Measurements from ENCODE around the gene HS3ST3B1. TPM values are rescaled to one million over a fixed set of nuclear protein-coding genes. Genes with fewer than 3 reads are reported as not detected.

Gene HS3ST3B1
- 0.33 and 0.52 TPM in 2 replicates for total RNA-seq (2014; rRNA removed)
- percentile 13 among the genes with signal in this experiment for Bru-seq, nascent RNA
- percentile 12 among the genes with signal in this experiment for BruChase-seq, experiment 1, labeled RNA remaining after a 6-hour chase
- percentile 15 among the genes with signal in this experiment for BruChase-seq, experiment 2, labeled RNA remaining after a 2-hour chase
- long read RNA-seq, result 0 reads

DNA sequence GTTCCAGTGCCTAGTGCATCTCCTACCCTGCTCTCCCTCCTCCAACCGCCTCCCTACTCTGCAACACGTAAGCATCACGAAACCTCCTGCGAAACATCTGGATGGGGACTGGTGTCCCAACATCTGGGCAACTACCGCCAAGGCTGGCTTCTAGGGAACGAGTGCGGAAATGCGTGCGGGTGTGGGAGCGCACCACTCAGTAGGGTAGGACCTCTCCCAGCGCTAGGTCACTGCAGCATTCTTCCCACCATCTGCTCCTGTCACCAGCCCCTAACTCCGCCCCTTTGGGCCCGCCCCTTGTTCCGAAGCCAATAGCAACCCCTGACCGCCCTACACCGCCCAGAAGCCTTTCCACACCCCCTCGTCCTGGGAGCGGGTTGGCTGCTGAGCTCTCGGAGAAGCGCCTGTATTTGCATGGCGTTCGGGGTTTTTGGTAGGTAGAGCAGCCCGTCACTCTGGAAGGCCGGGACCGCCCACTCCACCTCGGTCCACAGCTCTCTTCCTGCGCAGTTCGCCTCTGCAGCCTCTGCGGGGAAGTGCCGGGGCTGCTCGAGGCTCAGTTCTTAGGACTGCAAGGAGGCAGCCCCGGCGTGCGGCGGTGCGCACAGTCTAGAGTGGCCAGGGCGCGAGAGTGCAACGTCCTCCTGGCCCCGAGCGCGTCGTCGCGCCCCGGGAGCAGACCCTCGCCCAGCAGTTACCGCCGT, at the start of gene HS3ST3B1:
Gene HS3ST3B1 (plus strand): TSS at position 507 of the 704 bp plus-strand sequence. CDS start 438 bp downstream, outside the sequence.
- BruUV-seq (replicated peaks), result no TSS peak
- peak; percentile 99 for DNase-seq
- peak; percentile 80 for ATAC-seq
- Histone ChIP-seq H3K9ac (ENCODE audit: low read length) (no peak within 1 kb of the TSS), H2AFZ (ENCODE audit: low read length) (peak within 1 kb of the TSS; percentile 77), H3K4me3 (ENCODE audit: low read length) (peak within 1 kb of the TSS; percentile 65), H3F3A (ENCODE audit: low read length, unreplicated experiment) (no peaks in the 10 kb centered on the region), H3K79me2 (ENCODE audit: low read length) (no peaks in the 10 kb centered on the region), H3K27me3 (ENCODE audit: low read length) (peaks cover 93% of the 10 kb centered on the region), H4K20me1 (ENCODE audit: low read length) (no peaks in the 10 kb centered on the region), H3K36me3 (ENCODE audit: low read depth, low read length) (no peaks in the 10 kb centered on the region), H3K4me2 (ENCODE audit: low read length) (peak within 1 kb of the TSS; percentile 88), H3K9me3 (ENCODE audit: low read length) (no peaks in the 10 kb centered on the region), H3K27ac (ENCODE audit: low read length) (no peak within 1 kb of the TSS), H3K9me2 (replicated peaks; ENCODE audit: low read length) (no peaks in the 10 kb centered on the region), H3K4me1 (ENCODE audit: insufficient read depth, low read length) (peaks cover 43% of the 10 kb centered on the region)
- ChIA-PET POLR2A (ENCODE audit: unreplicated experiment) (interaction anchor here (0.6 kb wide), 2 partner anchors 49 to 257 kb away, joined by 4 to 22 read pairs; no protein-coding TSS in a partner anchor), CTCF (interaction anchor here (0.5 kb wide), 1 partner anchor 253 kb away, joined by 8 read pairs; no protein-coding TSS in a partner anchor)
- intact Hi-C loops (cut with micrococcal nuclease), result loop anchor here (10.0 kb wide), 1 partner anchor 236 kb away; the partner anchor contains the start of gene COX10
- TF ChIP-seq, protein P1, sequence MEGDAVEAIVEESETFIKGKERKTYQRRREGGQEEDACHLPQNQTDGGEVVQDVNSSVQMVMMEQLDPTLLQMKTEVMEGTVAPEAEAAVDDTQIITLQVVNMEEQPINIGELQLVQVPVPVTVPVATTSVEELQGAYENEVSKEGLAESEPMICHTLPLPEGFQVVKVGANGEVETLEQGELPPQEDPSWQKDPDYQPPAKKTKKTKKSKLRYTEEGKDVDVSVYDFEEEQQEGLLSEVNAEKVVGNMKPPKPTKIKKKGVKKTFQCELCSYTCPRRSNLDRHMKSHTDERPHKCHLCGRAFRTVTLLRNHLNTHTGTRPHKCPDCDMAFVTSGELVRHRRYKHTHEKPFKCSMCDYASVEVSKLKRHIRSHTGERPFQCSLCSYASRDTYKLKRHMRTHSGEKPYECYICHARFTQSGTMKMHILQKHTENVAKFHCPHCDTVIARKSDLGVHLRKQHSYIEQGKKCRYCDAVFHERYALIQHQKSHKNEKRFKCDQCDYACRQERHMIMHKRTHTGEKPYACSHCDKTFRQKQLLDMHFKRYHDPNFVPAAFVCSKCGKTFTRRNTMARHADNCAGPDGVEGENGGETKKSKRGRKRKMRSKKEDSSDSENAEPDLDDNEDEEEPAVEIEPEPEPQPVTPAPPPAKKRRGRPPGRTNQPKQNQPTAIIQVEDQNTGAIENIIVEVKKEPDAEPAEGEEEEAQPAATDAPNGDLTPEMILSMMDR (conservative IDR thresholded peaks at IDR 0.05; ENCODE audit: low read depth, low read length), result no peak
- no peak for TF ChIP-seq EZH2 (IDR thresholded peaks at IDR 0.05; ENCODE audit: low read length, unreplicated experiment)
- TF ChIP-seq EZH2phosphoT487 (IDR thresholded peaks at IDR 0.05; ENCODE audit: borderline replicate concordance, low read length), result no peak

DNA sequence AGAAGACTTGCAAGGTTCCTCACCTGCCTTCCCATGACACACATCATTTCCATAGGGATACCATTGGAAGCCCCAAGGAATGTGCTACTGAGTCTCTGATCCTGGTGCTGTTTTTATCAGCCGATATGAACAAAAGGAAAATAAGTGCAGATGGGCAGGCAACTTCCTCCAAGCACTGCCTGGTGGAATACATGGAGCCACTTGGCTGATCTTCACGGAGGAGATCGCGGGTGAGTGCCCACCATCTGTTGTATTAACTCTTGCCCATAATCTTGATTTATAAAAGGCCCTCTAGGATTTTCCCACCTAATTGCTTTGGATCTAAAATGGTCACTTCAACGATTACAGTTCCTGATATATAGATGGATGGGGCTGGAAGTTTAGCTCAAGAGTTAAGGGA, 39.5 kb upstream of the HS3ST3B1 start:
- H3K4me2 ChIP-seq (ENCODE audit: low read length), result no peak overlapping the region
- POLR2A ChIA-PET (ENCODE audit: unreplicated experiment), result no interaction called here

More for the DNA sequence above, 39.5 kb upstream of the HS3ST3B1 start:
- H3F3A ChIP-seq (ENCODE audit: low read length, unreplicated experiment), result no peaks in the 10 kb centered on the region
- CTCF ChIA-PET, result no interaction called here
- H3K9ac ChIP-seq (ENCODE audit: low read length), result no peak overlapping the region
- H3K27me3 ChIP-seq (ENCODE audit: low read length), result peaks cover 83% of the 10 kb centered on the region
- no peak for TF ChIP-seq EZH2phosphoT487 (IDR thresholded peaks at IDR 0.05; ENCODE audit: borderline replicate concordance, low read length)
- TF ChIP-seq, protein P1 (conservative IDR thresholded peaks at IDR 0.05; ENCODE audit: low read depth, low read length), result no peak
- TF ChIP-seq EZH2 (IDR thresholded peaks at IDR 0.05; ENCODE audit: low read length, unreplicated experiment), result no peak
- intact Hi-C loops (cut with micrococcal nuclease), result no loop called here
- no peaks in the 10 kb centered on the region for H3K9me3 ChIP-seq (ENCODE audit: low read length)
- no peak for DNase-seq
- H3K9me2 ChIP-seq (replicated peaks; ENCODE audit: low read length), result no peaks in the 10 kb centered on the region
- H3K36me3 ChIP-seq (ENCODE audit: low read depth, low read length), result no peaks in the 10 kb centered on the region
- H4K20me1 ChIP-seq (ENCODE audit: low read length), result no peaks in the 10 kb centered on the region
- H3K27ac ChIP-seq (ENCODE audit: low read length), result no peak overlapping the region
- no peaks in the 10 kb centered on the region for H3K4me1 ChIP-seq (ENCODE audit: insufficient read depth, low read length)
- no TSS peak for BruUV-seq (replicated peaks)
- H3K4me3 ChIP-seq (ENCODE audit: low read length), result no peak overlapping the region
- H2AFZ ChIP-seq (ENCODE audit: low read length), result no peak overlapping the region
- ATAC-seq, result no peak
- H3K79me2 ChIP-seq (ENCODE audit: low read length), result no peaks in the 10 kb centered on the region
